Suprapubic skin (tissue), 4 donors: ENCODE measurements around the gene KRTAP4-2. TPM values are rescaled to one million over a fixed set of nuclear protein-coding genes. Genes with fewer than 3 reads are reported as not detected.
"Not testable (repeated sequence)": the region's sequence is repeated elsewhere in the genome, so short reads cannot be mapped to it uniquely, and the experiment has no call there.

ENCODE experiments used
- DNase-seq, 2 donors: peaks; one replicate each; pipeline ENCODE4 v3.0.0-alpha.2; 2019; ENCODE audit warnings: low spot score in 2 of 2
- H3K27ac ChIP-seq: fragments of 200-600 bp; sonication (generic); one replicate; pipeline ENCODE4 v1.5.1; 2019
- H3K27me3 ChIP-seq: fragments of 200-600 bp; sonication (generic); one replicate; pipeline ENCODE4 v1.5.1; 2019
- H3K36me3 ChIP-seq: fragments of 200-600 bp; sonication (generic); one replicate; pipeline ENCODE4 v1.5.1; 2019
- H3K4me1 ChIP-seq: fragments of 200-600 bp; sonication (generic); one replicate; pipeline ENCODE4 v1.5.1; 2019
- H3K4me3 ChIP-seq: fragments of 200-600 bp; sonication (generic); one replicate; pipeline ENCODE4 v1.5.1; 2019; ENCODE audit warnings: mild to moderate bottlenecking
- H3K9me3 ChIP-seq: fragments of 200-600 bp; sonication (generic); one replicate; pipeline ENCODE4 v1.5.1; 2019
- EP300 ChIP-seq: sonication (generic); formaldehyde crosslinking; IDR thresholded peaks from one replicate; pipeline ENCODE4 v1.6.1; 2017; ENCODE audit warnings: antibody characterized with exemption
- POLR2A ChIP-seq, 2 donors: fragments of 450-650 bp; IDR thresholded peaks; one replicate each; pipeline ENCODE4 v1.6.1; 2017; ENCODE audit warnings: antibody characterized with exemption in 2 of 2, mild to moderate bottlenecking in 2 of 2, moderate library complexity in 2 of 2
- POLR2AphosphoS5 ChIP-seq, 3 donors: sonication (generic); formaldehyde crosslinking; IDR thresholded peaks; one replicate each; pipeline ENCODE4 v1.6.1; 2017; ENCODE audit warnings: antibody characterized with exemption in 3 of 3
- WGBS: methylation state at CpG from one replicate; pipeline ENCODE4 v1.1.5; 2018; 5-methylcytosine and 5-hydroxymethylcytosine counted together
- total RNA-seq, 4 donors: library from RNA; depleted of rRNA; stranded (reverse); fragments of >200 nt; gene quantifications; one replicate each; pipeline ENCODE4 v1.1.0, GENCODE V29; 2016
- TF ChIP-seq, protein P1 (sequence below), 2 donors: fragments of 200-600 bp in 1 of 2; fragments of 450-650 bp in 1 of 2; sonication (generic) in 1 of 2; IDR thresholded peaks; one replicate each; pipeline ENCODE4 v1.5.1; 2016 to 2019; ENCODE audit warnings: antibody characterized with exemption in 2 of 2, mild to moderate bottlenecking in 1 of 2, moderate library complexity in 1 of 2

Gene KRTAP4-2
- total RNA-seq, 4 donors from 2014 or later: 16.1 to 86.3 (median 16.3) TPM; not detected in 1

GRCh38 chr17:41176744-41177387 lies 1.2 kb downstream of the KRTAP4-2 start:
- H3K27me3 ChIP-seq: no peaks in the 10 kb centered on the region
- H3K27ac ChIP-seq: no peak overlapping the region
- H3K4me3 ChIP-seq: no peak overlapping the region
- H3K9me3 ChIP-seq: no peaks in the 10 kb centered on the region
- WGBS: 55% methylated on average over 3 of the region's 3 CpGs
- H3K36me3 ChIP-seq: no peaks in the 10 kb centered on the region
- H3K4me1 ChIP-seq: no peaks in the 10 kb centered on the region
- DNase-seq: no peak
- TF ChIP-seq EP300 (no peak), POLR2A (IDR thresholded peaks at IDR 0.05) (no peak), POLR2AphosphoS5 (IDR thresholded peaks at IDR 0.05) (no peak)
- TF ChIP-seq, protein P1, sequence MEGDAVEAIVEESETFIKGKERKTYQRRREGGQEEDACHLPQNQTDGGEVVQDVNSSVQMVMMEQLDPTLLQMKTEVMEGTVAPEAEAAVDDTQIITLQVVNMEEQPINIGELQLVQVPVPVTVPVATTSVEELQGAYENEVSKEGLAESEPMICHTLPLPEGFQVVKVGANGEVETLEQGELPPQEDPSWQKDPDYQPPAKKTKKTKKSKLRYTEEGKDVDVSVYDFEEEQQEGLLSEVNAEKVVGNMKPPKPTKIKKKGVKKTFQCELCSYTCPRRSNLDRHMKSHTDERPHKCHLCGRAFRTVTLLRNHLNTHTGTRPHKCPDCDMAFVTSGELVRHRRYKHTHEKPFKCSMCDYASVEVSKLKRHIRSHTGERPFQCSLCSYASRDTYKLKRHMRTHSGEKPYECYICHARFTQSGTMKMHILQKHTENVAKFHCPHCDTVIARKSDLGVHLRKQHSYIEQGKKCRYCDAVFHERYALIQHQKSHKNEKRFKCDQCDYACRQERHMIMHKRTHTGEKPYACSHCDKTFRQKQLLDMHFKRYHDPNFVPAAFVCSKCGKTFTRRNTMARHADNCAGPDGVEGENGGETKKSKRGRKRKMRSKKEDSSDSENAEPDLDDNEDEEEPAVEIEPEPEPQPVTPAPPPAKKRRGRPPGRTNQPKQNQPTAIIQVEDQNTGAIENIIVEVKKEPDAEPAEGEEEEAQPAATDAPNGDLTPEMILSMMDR (IDR thresholded peaks at IDR 0.05): no peak

DNA sequence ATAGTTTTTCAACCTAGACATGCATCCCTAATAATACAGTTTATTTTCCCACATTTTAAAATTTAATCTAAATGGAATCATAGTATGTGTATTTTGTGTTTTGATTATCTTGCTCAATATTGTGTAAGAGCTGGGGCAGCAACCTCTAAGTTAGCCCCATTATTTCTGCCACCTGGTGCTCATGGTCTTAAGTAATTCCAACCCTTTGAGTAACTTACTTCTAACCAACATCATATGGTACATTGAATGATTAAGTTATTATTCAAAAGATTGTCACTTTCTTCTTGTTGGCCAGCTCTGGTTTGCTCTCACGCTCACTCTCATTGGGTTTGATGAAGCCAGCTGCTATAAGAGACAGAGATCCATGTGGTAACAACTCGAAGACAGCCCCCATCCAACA lies 6.1 kb downstream of the KRTAP4-2 start:
- DNase-seq: no peak
- no peak overlapping the region for H3K27ac ChIP-seq
- H3K4me3 ChIP-seq: no peak overlapping the region
- no peaks in the 10 kb centered on the region for H3K27me3 ChIP-seq
- TF ChIP-seq, protein P1 (IDR thresholded peaks at IDR 0.05): no peak
- no peak for TF ChIP-seq POLR2AphosphoS5 (IDR thresholded peaks at IDR 0.05)
- TF ChIP-seq EP300: no peak
- no peak for TF ChIP-seq POLR2A (IDR thresholded peaks at IDR 0.05)
- no peaks in the 10 kb centered on the region for H3K9me3 ChIP-seq
- H3K36me3 ChIP-seq: no peaks in the 10 kb centered on the region
- 66% methylated on average over 2 of the region's 2 CpGs for WGBS
- no peaks in the 10 kb centered on the region for H3K4me1 ChIP-seq

GRCh38 chr17:41168121-41168520 lies 9.9 kb downstream of the KRTAP4-2 start, which contains the start of gene KRTAP4-3:
TSS of gene KRTAP4-3 (minus strand) at chr17:41168221. CDS start at chr17:41168172, 49 bp downstream.
- no peaks in the 10 kb centered on the region for H3K36me3 ChIP-seq
- H3K4me1 ChIP-seq: no peaks in the 10 kb centered on the region
- WGBS: 85% methylated on average over 1 of the region's 1 CpG
- TF ChIP-seq, protein P1 (IDR thresholded peaks at IDR 0.05): no peak
- TF ChIP-seq EP300 (no peak), POLR2A (IDR thresholded peaks at IDR 0.05) (no peak), POLR2AphosphoS5 (IDR thresholded peaks at IDR 0.05) (no peak)
- H3K27ac ChIP-seq: no peak within 1 kb of the TSS
- no peak within 1 kb of the TSS for H3K4me3 ChIP-seq
- no peaks in the 10 kb centered on the region for H3K27me3 ChIP-seq
- no peaks in the 10 kb centered on the region for H3K9me3 ChIP-seq
- no peak for DNase-seq

- no peaks in the 10 kb centered on the region for H3K9me3 ChIP-seq
- no peak for TF ChIP-seq EP300
- TF ChIP-seq POLR2A (IDR thresholded peaks at IDR 0.05): no peak
- no peak overlapping the region for H3K4me3 ChIP-seq
- no peaks in the 10 kb centered on the region for H3K27me3 ChIP-seq
- no peaks in the 10 kb centered on the region for H3K36me3 ChIP-seq
- no peak overlapping the region for H3K27ac ChIP-seq
- WGBS: 73% methylated on average over 7 of the region's 7 CpGs
- no peaks in the 10 kb centered on the region for H3K4me1 ChIP-seq
- no peak for DNase-seq
Observed at GRCh38 chr17:41167561-41167960, 10.5 kb downstream of the KRTAP4-2 start.

- no peak for TF ChIP-seq POLR2A (IDR thresholded peaks at IDR 0.05)
- no peak for TF ChIP-seq EP300
- H3K36me3 ChIP-seq: no peaks in the 10 kb centered on the region
- no peak for DNase-seq
- H3K9me3 ChIP-seq: no peaks in the 10 kb centered on the region
- H3K4me3 ChIP-seq: no peak overlapping the region
- WGBS: 74% methylated on average over 7 of the region's 7 CpGs
- peaks cover 12% of the 10 kb centered on the region for H3K27me3 ChIP-seq
- no peaks in the 10 kb centered on the region for H3K4me1 ChIP-seq
- no peak overlapping the region for H3K27ac ChIP-seq
Observed at GRCh38 chr17:41163828-41164227, 14.2 kb downstream of the KRTAP4-2 start.

GRCh38 chr17:41160648-41161047 lies 17.4 kb downstream of the KRTAP4-2 start, which contains the start of gene KRTAP4-4:
TSS of gene KRTAP4-4 (minus strand) at chr17:41160748. CDS start at chr17:41160691, 57 bp downstream.
- 76% methylated on average over 1 of the region's 1 CpG for WGBS
- H3K9me3 ChIP-seq: no peaks in the 10 kb centered on the region
- peaks cover 16% of the 10 kb centered on the region for H3K27me3 ChIP-seq
- no peak within 1 kb of the TSS for H3K4me3 ChIP-seq
- H3K36me3 ChIP-seq: no peaks in the 10 kb centered on the region
- DNase-seq: no peak
- no peaks in the 10 kb centered on the region for H3K4me1 ChIP-seq
- H3K27ac ChIP-seq: no peak within 1 kb of the TSS
- TF ChIP-seq EP300: no peak
- TF ChIP-seq POLR2AphosphoS5 (IDR thresholded peaks at IDR 0.05): no peak
- TF ChIP-seq, protein P1 (IDR thresholded peaks at IDR 0.05): no peak
- TF ChIP-seq POLR2A (IDR thresholded peaks at IDR 0.05): no peak

GRCh38 chr17:41160190-41160589 lies 17.8 kb downstream of the KRTAP4-2 start:
- WGBS: no CpG with 5 or more reads among the region's 3 CpGs

More at GRCh38 chr17:41160190-41160589, 17.8 kb downstream of the KRTAP4-2 start:
- DNase-seq, H3K9me3 ChIP-seq, H3K4me1 ChIP-seq, H3K36me3 ChIP-seq, H3K4me3 ChIP-seq, H3K27ac ChIP-seq: not testable (repeated sequence)
- H3K27me3 ChIP-seq: peaks cover 16% of the 10 kb centered on the region
